Hepatocyte (in vitro differentiated cells): Measurements from ENCODE around the gene CNR2.

Source experiments
- EZH2 ChIP-seq: fragments of 200-600 bp; sonication (generic); IDR thresholded peaks from 2 replicates; pipeline ENCODE4 v1.6.1; 2016; ENCODE audit warnings: antibody characterized with exemption, mild to moderate bottlenecking, borderline replicate concordance
- EZH2phosphoT487 ChIP-seq: fragments of 200-600 bp; sonication (generic); IDR thresholded peaks from one replicate; pipeline ENCODE4 v1.6.1; 2018; ENCODE audit warnings: antibody characterized with exemption, mild to moderate bottlenecking, low read depth, moderate library complexity; ENCODE audit not compliant: unreplicated experiment, severe bottlenecking
- TF ChIP-seq, protein P1 (sequence below): fragments of 200-600 bp; sonication (generic); IDR thresholded peaks from 2 replicates; pipeline ENCODE4 v1.5.1; 2016; ENCODE audit warnings: antibody characterized with exemption, mild to moderate bottlenecking; ENCODE audit not compliant: poor library complexity

DNA sequence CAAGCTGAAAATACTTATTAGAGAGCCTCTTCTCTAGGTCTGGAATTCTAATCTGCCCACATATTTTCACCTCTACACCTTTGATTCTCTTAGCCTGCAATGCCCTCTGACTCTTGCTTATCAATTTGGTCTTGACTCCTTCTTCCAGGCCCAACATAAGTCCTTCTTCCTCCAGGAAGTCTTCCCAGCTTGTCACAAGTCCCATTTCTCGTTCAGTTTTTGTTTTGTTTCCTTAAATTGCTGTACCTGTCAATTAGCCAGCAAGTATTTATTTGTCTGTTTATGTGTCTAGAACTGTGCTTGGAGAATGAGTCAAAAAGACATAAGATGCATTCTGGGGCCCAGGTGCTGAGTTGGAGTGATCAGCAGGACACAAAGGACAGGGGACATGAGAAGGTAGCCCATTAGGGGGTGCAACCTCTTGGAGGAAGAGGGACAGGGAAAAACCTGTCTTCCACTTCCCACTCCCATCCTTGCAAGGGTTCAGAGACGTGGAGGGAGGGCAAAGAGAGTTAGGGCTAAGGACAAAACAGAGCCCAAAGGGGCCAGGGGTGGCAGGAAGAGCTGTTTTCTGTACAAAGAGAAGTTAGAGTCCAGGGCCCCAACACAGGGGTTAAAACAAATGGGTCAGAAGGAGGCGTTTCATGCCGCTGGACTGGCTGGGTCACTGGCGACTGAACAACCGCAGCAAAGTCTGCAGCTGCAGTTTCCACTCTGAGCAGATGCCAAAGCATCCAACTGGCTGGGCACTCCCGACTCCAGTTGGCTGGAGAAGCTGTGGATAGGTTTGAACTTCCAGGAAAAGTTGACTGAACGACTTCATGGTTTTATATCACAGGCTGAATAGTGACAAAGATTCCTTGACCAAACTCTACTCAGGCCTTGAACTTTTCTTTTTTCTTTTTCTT lies 10.7 kb upstream of the CNR2 start:
- TF ChIP-seq, protein P1, sequence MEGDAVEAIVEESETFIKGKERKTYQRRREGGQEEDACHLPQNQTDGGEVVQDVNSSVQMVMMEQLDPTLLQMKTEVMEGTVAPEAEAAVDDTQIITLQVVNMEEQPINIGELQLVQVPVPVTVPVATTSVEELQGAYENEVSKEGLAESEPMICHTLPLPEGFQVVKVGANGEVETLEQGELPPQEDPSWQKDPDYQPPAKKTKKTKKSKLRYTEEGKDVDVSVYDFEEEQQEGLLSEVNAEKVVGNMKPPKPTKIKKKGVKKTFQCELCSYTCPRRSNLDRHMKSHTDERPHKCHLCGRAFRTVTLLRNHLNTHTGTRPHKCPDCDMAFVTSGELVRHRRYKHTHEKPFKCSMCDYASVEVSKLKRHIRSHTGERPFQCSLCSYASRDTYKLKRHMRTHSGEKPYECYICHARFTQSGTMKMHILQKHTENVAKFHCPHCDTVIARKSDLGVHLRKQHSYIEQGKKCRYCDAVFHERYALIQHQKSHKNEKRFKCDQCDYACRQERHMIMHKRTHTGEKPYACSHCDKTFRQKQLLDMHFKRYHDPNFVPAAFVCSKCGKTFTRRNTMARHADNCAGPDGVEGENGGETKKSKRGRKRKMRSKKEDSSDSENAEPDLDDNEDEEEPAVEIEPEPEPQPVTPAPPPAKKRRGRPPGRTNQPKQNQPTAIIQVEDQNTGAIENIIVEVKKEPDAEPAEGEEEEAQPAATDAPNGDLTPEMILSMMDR, result no peak
- TF ChIP-seq EZH2 (no peak), EZH2phosphoT487 (no peak)
